ENCODE data around the gene SPOCK1.
A peak's percentile ranks its signal among the peaks of the same experiment; 100 is the strongest.
"Not testable (repeated sequence)": the region's sequence is repeated elsewhere in the genome, so short reads cannot be mapped to it uniquely, and the experiment has no call there.

SPOCK1 gene

DNA sequence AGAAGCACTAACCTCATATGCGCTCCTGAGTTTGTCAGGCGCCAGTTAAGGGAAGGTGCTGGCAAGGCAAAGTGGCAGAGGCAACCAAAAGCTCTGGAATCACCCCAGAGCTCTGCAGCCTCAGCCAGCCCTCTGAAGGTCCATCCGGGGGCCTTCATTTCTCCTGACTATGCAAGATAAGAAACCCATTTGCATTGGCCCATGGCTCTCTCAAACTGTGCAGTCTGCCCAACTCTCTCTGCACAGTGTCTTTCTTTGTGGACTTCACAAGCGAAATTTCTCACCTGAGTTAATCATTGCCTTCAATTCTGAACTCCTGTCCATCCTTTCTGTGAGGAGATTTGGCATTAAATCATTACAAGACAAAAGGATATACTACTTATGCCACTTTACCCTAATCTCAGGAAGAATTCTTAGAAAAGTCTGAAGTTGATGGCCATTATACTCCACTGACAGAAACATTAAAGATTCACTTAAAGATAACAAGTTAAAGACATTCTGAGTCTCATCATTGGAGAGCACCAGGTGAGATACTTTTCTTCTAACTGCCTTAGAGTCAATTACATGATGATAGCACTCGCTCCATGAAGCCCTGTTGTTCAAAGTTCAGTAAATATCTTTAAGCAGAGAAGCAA is 235.6 kb downstream of the SPOCK1 start:
- no peak for DNase-seq (ENCODE audit: low spot score)

- no peak for DNase-seq (ENCODE audit: low spot score)
Measured at GRCh38 chr5:137262818-137263217, 236.3 kb downstream of the SPOCK1 start.

GRCh38 chr5:137260820-137261695 is 238.1 kb downstream of the SPOCK1 start:
- DNase-seq (ENCODE audit: low spot score) = no peak

DNA sequence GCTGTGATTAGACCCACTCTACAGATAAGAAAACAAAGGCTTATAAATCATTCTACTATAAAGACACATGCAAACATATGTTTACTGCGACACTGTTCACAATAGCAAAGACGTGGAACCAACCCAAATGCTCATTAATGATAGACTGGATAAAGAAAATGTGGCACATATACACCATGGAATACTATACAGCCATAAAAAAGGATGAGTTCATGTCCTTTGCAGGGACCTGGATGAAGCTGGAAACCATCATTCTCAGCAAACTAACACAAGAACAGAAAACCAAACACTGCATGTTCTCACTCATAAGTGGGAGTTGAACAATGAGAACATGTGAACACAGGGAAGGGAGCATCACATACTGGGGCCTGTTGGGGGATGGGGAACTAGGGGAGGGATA is 240.0 kb downstream of the SPOCK1 start:
- not testable (repeated sequence) for DNase-seq (ENCODE audit: low spot score)

GRCh38 chr5:137254119-137255090 is 244.7 kb downstream of the SPOCK1 start:
- DNase-seq (ENCODE audit: low spot score) = no peak

DNA sequence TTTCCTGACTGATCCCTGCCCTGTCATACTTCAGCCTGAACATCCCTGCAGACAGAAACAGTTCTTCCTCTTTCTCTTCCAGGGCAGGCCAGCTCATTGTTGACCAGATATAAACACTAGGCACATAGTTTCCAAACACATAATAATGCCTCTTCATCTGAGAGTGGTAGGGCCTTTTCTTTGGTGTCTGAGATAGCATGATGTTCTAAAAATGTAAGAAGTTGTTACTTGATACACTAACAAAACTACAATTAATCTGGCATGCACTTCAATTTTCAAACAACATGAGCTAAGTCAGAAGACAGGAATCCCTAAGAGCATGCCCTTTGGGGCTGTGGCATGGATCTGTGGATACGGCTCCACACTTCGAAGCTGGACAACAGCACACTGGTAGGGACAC is 246.6 kb downstream of the SPOCK1 start:
- peak; percentile 44 for DNase-seq (ENCODE audit: low spot score)

DNA sequence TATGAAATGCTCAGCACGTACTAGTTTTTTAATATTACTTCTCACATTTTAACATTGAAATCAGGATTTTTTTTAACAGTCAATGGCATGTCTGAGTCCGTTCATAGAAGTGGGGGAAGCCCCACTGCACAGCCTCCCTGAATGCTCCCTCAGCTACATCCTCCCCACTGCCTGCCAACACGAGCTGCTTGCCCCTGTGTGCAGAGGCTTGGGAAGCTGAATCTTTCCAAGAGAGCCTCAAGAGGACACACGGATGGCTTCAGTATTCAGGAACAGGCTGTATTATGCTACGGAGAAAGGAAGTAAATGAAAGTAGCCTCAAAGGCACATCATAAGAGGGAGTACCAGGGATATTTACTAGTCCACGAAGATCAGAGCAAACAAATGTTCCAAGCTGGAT is 248.7 kb downstream of the SPOCK1 start:
- no peak for DNase-seq (ENCODE audit: low spot score)

DNA sequence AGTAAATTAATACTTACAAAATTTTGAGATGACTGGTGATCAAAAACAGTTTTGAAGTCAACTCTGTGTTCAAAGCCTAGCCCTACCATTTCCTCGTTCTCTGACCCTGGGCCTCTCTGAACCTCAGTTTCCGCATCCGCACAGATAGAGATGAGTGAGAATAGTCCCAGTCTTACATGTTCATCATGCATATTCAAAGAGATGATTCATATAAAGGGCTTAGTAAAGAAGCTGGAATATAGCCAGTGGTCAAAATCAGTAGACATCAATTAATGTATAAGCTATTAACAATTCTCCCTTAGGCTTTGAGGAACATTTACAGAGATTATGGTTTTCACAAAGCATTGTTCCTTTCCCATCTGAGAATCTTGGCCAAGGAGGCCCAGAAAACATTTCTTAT is 250.6 kb downstream of the SPOCK1 start:
- DNase-seq (ENCODE audit: low spot score) = no peak

DNA sequence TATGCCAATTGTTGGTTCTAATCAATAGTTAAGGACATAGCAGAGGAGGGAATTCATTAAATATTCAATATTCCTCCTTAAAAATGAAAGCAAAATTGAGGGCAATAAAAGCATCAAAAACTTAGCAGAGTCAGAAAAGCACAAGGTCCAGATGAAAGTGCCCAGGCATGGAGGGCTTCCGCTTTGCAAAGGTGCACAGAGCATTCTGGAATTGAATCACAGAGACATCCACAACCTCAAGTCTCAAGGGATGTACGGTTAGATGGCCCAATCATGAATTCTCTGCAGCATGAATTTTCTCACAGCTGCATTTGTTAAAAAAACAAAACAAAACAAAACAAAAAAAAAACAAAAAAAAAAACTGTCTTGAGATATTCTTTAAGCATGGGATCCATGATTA is 253.7 kb downstream of the SPOCK1 start:
- DNase-seq (ENCODE audit: low spot score) = no peak

GRCh38 chr5:137240285-137240684 is 258.8 kb downstream of the SPOCK1 start:
- DNase-seq (ENCODE audit: low spot score) = no peak

- DNase-seq (ENCODE audit: low spot score) = no peak
Measured at GRCh38 chr5:137236849-137237507, 262.1 kb downstream of the SPOCK1 start.

DNA sequence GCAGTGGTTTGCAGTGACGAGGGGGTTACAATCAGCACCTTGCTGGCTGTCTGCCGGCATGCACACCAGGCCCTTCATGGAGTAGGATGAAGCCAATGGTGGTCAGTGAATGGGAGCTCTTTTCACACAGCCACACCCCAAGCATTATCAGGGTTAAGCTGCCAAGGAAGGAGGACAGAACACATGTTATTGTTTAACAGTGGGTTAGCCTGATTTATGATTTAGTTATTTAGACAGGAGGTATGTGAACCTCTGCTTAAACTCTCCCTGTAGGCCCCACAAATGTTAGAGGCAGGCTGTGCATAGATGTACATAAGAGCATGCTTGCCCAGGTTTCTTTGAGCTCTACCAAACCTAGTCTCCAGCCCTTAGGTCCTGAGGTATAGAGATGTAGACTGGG is 262.9 kb downstream of the SPOCK1 start:
- DNase-seq (ENCODE audit: low spot score) = no peak

DNA sequence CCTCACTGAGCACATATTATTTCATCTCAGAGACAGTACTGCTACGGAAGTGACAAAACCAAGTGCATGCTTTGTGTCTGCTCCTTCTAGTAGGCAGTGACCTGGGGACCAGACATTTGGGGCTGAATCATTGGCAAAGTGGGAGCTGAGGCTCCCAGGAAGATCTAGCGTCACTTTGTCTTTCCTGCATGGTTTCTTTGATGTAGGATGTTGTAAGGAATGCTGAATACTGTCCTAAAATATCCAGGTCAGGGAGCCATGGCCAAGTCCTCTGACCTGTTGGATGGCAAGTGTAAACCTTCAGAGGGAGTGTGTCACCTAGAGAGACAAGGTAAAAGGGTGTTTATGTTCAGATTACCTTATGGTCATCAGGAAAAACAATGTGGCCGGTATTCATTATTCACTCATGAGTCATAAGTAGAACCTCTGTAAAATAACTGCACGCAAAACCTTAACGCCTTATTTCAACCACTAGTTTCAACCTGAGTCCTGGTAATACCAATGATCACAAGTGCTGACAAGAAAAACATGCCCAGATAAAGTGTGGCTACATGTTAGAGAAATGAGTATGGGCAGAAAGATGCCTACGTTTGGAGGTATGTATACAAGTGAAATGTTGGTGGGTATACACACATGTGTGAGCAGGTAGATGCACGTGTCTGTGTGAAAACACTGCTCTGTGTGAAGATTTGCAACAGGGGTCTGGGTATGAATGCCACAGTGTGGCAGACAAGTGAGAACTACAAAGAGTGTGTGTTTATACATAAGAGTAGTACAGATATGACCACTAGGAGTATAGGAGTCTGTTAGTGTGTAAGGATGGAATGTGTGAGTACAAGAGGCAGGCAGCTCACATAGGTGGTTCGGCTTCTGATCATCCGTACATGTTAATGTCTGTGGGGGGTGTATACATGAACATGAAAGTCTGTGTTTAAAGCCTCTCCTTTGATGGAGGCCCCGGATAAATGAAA is 263.9 kb downstream of the SPOCK1 start:
- no peak for DNase-seq (ENCODE audit: low spot score)

DNA sequence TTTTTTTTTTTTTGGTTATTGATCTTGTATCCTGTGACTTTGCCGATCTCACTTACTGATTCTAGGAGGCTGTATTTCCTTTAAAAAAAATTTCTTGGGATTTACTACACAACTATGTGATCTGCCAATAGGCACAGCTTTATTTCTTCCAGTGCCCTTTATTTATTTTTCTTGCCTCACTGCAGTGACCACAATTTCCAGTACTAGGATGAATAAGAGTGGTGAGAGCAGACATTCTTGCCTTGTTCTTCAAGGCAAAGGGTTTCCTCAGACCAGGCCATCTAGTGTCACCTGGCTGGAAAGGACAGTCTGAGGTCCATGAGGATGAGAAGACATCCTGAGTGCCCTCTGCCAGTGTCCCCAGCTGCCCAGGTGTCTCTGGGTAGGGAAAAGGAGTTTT is 265.4 kb downstream of the SPOCK1 start:
- no peak for DNase-seq (ENCODE audit: low spot score)

- DNase-seq (ENCODE audit: low spot score) = not testable (repeated sequence)
Measured at GRCh38 chr5:137233304-137233703, 265.8 kb downstream of the SPOCK1 start.

GRCh38 chr5:137231540-137231939 is 267.6 kb downstream of the SPOCK1 start:
- no peak for DNase-seq (ENCODE audit: low spot score)

DNA sequence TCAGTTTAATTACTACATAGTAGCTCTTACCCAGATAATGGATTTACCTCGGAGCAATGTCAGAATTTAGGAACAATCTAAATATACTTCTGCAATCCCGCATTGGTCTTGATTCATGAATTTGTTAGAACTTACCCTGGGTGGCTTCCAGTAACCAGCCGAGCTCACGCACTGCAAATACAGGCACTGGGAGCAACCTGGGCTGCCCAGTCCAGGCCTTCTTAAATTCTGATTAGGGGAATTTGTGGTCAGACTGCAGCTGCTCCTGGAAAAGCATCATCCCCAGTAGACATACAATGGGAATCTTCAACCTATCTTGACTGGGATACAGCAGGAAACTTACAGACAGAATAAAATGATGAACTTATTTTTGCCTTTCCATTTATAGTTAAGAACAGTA is 270.3 kb downstream of the SPOCK1 start:
- no peak for DNase-seq (ENCODE audit: low spot score)

- no peak for DNase-seq (ENCODE audit: low spot score)
Measured at GRCh38 chr5:137226081-137226480, 273.0 kb downstream of the SPOCK1 start.

- DNase-seq (ENCODE audit: low spot score) = no peak
Measured at GRCh38 chr5:137223324-137224295, 275.5 kb downstream of the SPOCK1 start.

Data from AG08396 (cell line).